Measurements from ENCODE around the gene CYP21A2. TPM values are rescaled to one million over a fixed set of nuclear protein-coding genes. Genes with fewer than 3 reads are reported as not detected.

The CYP21A2 gene
- total RNA-seq, 3 donors from 2014 or later (not counting 1 experiment from before 2014, with no cell fraction given) = 0.28 to 0.43 TPM; not detected in 1

DNA sequence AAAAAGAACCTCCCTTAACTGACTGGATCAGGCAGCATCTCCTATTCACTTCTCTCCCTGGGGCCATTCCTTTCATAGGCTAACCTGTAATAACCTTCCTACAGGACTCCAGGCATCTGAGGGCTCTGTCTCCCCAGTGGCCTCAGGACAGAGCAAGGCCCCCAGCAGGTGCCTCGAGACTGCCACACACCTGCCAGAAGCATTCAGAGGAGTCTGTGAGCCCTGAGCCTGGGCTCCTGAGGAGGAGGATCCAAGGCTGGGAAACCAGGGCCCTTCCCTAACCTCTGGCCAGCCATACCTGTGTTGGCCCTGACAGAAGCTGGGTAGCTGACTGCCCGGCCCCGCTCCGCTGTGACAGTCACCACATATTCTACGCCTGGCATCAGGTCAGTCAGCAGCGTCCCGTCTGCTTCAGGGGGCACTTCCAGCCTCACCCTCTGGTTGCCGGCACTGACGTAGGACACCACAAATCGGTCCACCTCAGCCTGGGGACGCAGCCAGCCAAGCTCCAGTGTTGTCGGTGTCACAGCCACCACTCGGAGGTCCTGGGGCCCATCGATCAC lies 50.4 kb downstream of the CYP21A2 start:
- H3K27me3 Mint-ChIP-seq (ENCODE audit: low read depth in 2 of 2) = peaks cover 33 to 48% of the 10 kb centered on the region in 2 donors
- Histone ChIP-seq H3K4me1 (ENCODE audit: control insufficient read depth, insufficient read depth, low read length) (peaks cover 8% of the 10 kb centered on the region), H3K4me3 (ENCODE audit: low read length) (no peak overlapping the region), H3K36me3 (ENCODE audit: control insufficient read depth, insufficient read depth, low read length) (no peaks in the 10 kb centered on the region), H3K27me3 (ENCODE audit: control insufficient read depth, insufficient read depth, low read length) (peaks cover 18% of the 10 kb centered on the region), H3K9me3 (ENCODE audit: control insufficient read depth, insufficient read depth, low read length) (no peaks in the 10 kb centered on the region), H3K27ac (ENCODE audit: low read length) (no peak overlapping the region)
- TF ChIP-seq, protein P1, sequence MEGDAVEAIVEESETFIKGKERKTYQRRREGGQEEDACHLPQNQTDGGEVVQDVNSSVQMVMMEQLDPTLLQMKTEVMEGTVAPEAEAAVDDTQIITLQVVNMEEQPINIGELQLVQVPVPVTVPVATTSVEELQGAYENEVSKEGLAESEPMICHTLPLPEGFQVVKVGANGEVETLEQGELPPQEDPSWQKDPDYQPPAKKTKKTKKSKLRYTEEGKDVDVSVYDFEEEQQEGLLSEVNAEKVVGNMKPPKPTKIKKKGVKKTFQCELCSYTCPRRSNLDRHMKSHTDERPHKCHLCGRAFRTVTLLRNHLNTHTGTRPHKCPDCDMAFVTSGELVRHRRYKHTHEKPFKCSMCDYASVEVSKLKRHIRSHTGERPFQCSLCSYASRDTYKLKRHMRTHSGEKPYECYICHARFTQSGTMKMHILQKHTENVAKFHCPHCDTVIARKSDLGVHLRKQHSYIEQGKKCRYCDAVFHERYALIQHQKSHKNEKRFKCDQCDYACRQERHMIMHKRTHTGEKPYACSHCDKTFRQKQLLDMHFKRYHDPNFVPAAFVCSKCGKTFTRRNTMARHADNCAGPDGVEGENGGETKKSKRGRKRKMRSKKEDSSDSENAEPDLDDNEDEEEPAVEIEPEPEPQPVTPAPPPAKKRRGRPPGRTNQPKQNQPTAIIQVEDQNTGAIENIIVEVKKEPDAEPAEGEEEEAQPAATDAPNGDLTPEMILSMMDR (IDR thresholded peaks at IDR 0.05) = no peak
- no peaks in the 10 kb centered on the region for H3K36me3 Mint-ChIP-seq
- H3K9me3 Mint-ChIP-seq = no peaks in the 10 kb centered on the region
- intact Hi-C loops (cut with micrococcal nuclease) = no loop called here
- WGBS (ENCODE audit: insufficient coverage) = 95% methylated on average over 14 of the region's 14 CpGs
- ATAC-seq (no peak), DNase-seq (no peak)
- peaks cover 0 to 6% of the 10 kb centered on the region in 2 donors for H3K4me1 Mint-ChIP-seq
- no peak overlapping the region for H3K27ac Mint-ChIP-seq
- peak overlapping the region; percentile 6 for H3K4me3 Mint-ChIP-seq

DNA sequence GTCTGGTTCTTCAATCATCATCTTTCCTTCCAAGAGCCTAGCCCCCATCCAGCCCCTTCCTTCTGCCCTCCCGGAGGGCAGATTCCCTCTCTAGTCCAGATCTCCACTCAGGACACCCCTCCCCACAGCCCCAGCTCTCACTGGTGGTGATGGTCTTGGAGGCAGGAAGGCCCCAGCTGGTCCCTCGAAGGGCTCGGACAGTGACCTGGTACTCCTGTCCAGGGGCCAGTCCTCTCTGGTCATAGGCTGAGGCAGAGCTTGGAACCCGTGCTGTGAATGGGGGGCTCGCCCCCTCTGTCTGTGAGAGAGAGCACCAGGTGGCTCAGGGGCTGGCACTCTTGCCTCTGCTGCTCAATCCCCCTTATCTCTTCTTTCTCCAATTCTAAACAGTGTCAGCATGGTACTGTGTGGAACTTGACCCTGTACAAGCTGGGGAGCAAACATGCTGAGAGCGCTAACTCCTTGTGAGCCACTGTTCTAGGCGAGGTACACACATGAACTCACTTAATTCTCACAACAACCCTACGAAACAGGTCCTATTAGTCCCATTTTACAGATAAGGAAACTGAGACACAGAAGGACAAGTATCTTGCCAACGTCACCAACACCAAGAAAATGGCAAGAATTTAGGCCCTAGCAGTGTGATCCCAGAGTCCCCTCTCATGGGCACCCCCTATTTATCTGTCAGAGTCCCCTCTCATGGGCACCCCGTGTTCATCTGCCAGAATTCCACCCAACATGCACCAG lies 51.0 kb downstream of the CYP21A2 start:
- ATAC-seq (no peak), DNase-seq (no peak)
- whole genome bisulfite sequencing (ENCODE audit: insufficient coverage) = 92% methylated on average over 10 of the region's 10 CpGs
- TF ChIP-seq, protein P1 (IDR thresholded peaks at IDR 0.05) = no peak
- H3K27ac Mint-ChIP-seq = no peak overlapping the region
- Histone ChIP-seq H3K4me1 (ENCODE audit: control insufficient read depth, insufficient read depth, low read length) (peaks cover 8% of the 10 kb centered on the region), H3K36me3 (ENCODE audit: control insufficient read depth, insufficient read depth, low read length) (no peaks in the 10 kb centered on the region), H3K27me3 (ENCODE audit: control insufficient read depth, insufficient read depth, low read length) (peaks cover 18% of the 10 kb centered on the region), H3K4me3 (ENCODE audit: low read length) (no peak overlapping the region), H3K27ac (ENCODE audit: low read length) (no peak overlapping the region), H3K9me3 (ENCODE audit: control insufficient read depth, insufficient read depth, low read length) (no peaks in the 10 kb centered on the region)
- peaks cover 0 to 6% of the 10 kb centered on the region in 2 donors for H3K4me1 Mint-ChIP-seq
- peak overlapping the region; percentile 19 for H3K4me3 Mint-ChIP-seq
- no peaks in the 10 kb centered on the region for H3K9me3 Mint-ChIP-seq
- intact Hi-C loops (cut with micrococcal nuclease) = no loop called here
- H3K27me3 Mint-ChIP-seq (ENCODE audit: low read depth in 2 of 2) = peaks cover 31 to 42% of the 10 kb centered on the region in 2 donors
- no peaks in the 10 kb centered on the region for H3K36me3 Mint-ChIP-seq

Other genes with a start within 250 kb of the CYP21A2 start
- 10 to 100 TPM; 45.2 to 58.6 (median 49.2) TPM for gene VARS1, start 242.7 kb upstream of the CYP21A2 start, total RNA-seq
- gene LSM2, start 231.4 kb upstream of the CYP21A2 start, total RNA-seq = 10 to 100 TPM; 28.1 to 34.9 (median 29.2) TPM
- 1 to 10 TPM; 2.0 to 4.5 (median 3.6) TPM for gene HSPA1L, start 223.1 kb upstream of the CYP21A2 start, total RNA-seq
- gene HSPA1A, start 222.9 kb upstream of the CYP21A2 start, total RNA-seq = 10 to 100 TPM; 24.4 to 34.6 (median 34.5) TPM
- 100 to 1,000 TPM in 1 of 3 donors, 10 to 100 TPM in 1, 1 to 10 TPM in 1; 8.5 to 112 (median 15.3) TPM for gene HSPA1B, start 210.7 kb upstream of the CYP21A2 start, total RNA-seq
- 10 to 100 TPM; 36.1 to 69.6 (median 51.5) TPM for gene NEU1, start 175.6 kb upstream of the CYP21A2 start, total RNA-seq
- gene SLC44A4, start 159.4 kb upstream of the CYP21A2 start, total RNA-seq = under 1 TPM in 1 of 3 donors, not detected in 2; 0.48 TPM
- 10 to 100 TPM; 49.3 to 56.6 (median 55.8) TPM for gene EHMT2, start 140.7 kb upstream of the CYP21A2 start, total RNA-seq
- under 1 TPM; 0.54 to 0.77 (median 0.63) TPM for gene ZBTB12, start 136.3 kb upstream of the CYP21A2 start, total RNA-seq
- 1 to 10 TPM in 2 of 3 donors, under 1 TPM in 1; 0.55 to 1.3 (median 1.0) TPM for gene C2, start 110.7 kb upstream of the CYP21A2 start, total RNA-seq
- under 1 TPM in 1 of 3 donors, not detected in 2; 0.45 TPM for gene CFB, start 92.3 kb upstream of the CYP21A2 start, total RNA-seq
- 10 to 100 TPM; 52.6 to 62.3 (median 56.3) TPM for gene NELFE, start 79.4 kb upstream of the CYP21A2 start, total RNA-seq
- 100 to 1,000 TPM; 119 to 184 (median 151) TPM for gene SKIC2, start 79.2 kb upstream of the CYP21A2 start, total RNA-seq
- 10 to 100 TPM; 37.9 to 54.3 (median 49.0) TPM for gene DXO, start 66.3 kb upstream of the CYP21A2 start, total RNA-seq
- 1 to 10 TPM; 5.0 to 8.2 (median 5.4) TPM for gene C4A, start 56.4 kb upstream of the CYP21A2 start, total RNA-seq
- gene C4B, start 23.6 kb upstream of the CYP21A2 start, total RNA-seq = 1 to 10 TPM; 4.0 to 5.1 (median 4.6) TPM
- gene TNXB, start 70.9 kb downstream of the CYP21A2 start, total RNA-seq = 10 to 100 TPM; 11.7 to 15.2 (median 13.5) TPM
- gene ATF6B, start 89.8 kb downstream of the CYP21A2 start, total RNA-seq = 100 to 1,000 TPM; 157 to 187 (median 178) TPM
- 1 to 10 TPM; 1.8 to 3.2 (median 2.4) TPM for gene FKBPL, start 91.9 kb downstream of the CYP21A2 start, total RNA-seq
- under 1 TPM; 0.38 to 0.63 (median 0.54) TPM for gene PRRT1, start 113.5 kb downstream of the CYP21A2 start, total RNA-seq
- 10 to 100 TPM; 16.3 to 28.3 (median 19.0) TPM for gene PPT2, start 115.7 kb downstream of the CYP21A2 start, total RNA-seq
- gene EGFL8, start 126.2 kb downstream of the CYP21A2 start, total RNA-seq = 10 to 100 TPM; 18.2 to 22.9 (median 20.1) TPM
- gene AGPAT1, start 137.7 kb downstream of the CYP21A2 start, total RNA-seq = 10 to 100 TPM; 29.5 to 31.9 (median 31.2) TPM
- 10 to 100 TPM; 35.1 to 39.2 (median 36.6) TPM for gene RNF5, start 140.0 kb downstream of the CYP21A2 start, total RNA-seq
- gene AGER, start 145.8 kb downstream of the CYP21A2 start, total RNA-seq = 10 to 100 TPM; 19.0 to 25.1 (median 22.9) TPM
- 100 to 1,000 TPM; 111 to 116 (median 112) TPM for gene PBX2, start 151.8 kb downstream of the CYP21A2 start, total RNA-seq
- 100 to 1,000 TPM; 216 to 240 (median 221) TPM for gene GPSM3, start 154.2 kb downstream of the CYP21A2 start, total RNA-seq
- 1 to 10 TPM; 2.6 to 4.8 (median 2.7) TPM for gene NOTCH4, start 185.7 kb downstream of the CYP21A2 start, total RNA-seq